GM19463 (cell line): ENCODE measurements around the gene AATK.
"Not testable (repeated sequence)": the region's sequence is repeated elsewhere in the genome, so short reads cannot be mapped to it uniquely, and the experiment has no call there.

Experiments used
- ATAC-seq: cut with Tn5 transposase; IDR thresholded peaks from one replicate; pipeline ENCODE4 v1.9.1; 2021; ENCODE audit warnings: mild to moderate bottlenecking, moderate library complexity; ENCODE audit not compliant: unreplicated experiment

AATK gene

GRCh38 chr17:81080019-81080418 lies 86.0 kb downstream of the AATK start:
- ATAC-seq = no peak

GRCh38 chr17:81078026-81078913 lies 87.8 kb downstream of the AATK start:
- not testable (repeated sequence) for ATAC-seq

GRCh38 chr17:81076141-81076679 lies 89.8 kb downstream of the AATK start:
- no peak for ATAC-seq

- no peak for ATAC-seq
These were observed 90.7 kb downstream of the AATK start for GRCh38 chr17:81075307-81075706.

GRCh38 chr17:81074875-81075274 lies 91.1 kb downstream of the AATK start:
- ATAC-seq = no peak

- no peak for ATAC-seq
These were observed 91.8 kb downstream of the AATK start for GRCh38 chr17:81073967-81074839.

GRCh38 chr17:81071761-81072741 lies 94.0 kb downstream of the AATK start:
- ATAC-seq = no peak

- ATAC-seq = no peak
These were observed 95.3 kb downstream of the AATK start for GRCh38 chr17:81070541-81071246.

- ATAC-seq = no peak
These were observed 96.8 kb downstream of the AATK start for GRCh38 chr17:81069135-81069645.

GRCh38 chr17:81068411-81069134 lies 97.4 kb downstream of the AATK start:
- no peak for ATAC-seq

- no peak for ATAC-seq
These were observed 98.6 kb downstream of the AATK start for GRCh38 chr17:81067391-81067811.
